PC-9 (cell line): Measurements from ENCODE around the gene ADCY3. TPM values are rescaled to one million over a fixed set of nuclear protein-coding genes. Genes with fewer than 3 reads are reported as not detected.

Source experiments
- BruUV-seq: library from RNA; stranded (reverse); fragments of 400-500 nt; replicated peaks from 2 replicates; lab custom pipeline; 2021; lab: Mats Ljungman, UMichigan
- CTCF ChIA-PET: fragments of 300-600 bp; sonication (Branson Sonifier 250); formaldehyde crosslinking; loops from one replicate; lab custom pipeline; 2022; ENCODE audit warnings: antibody characterized with exemption; lab: Charles Lee
- POLR2A ChIA-PET: fragments of 300-600 bp; sonication (Branson Sonifier 250); formaldehyde crosslinking; loops from one replicate; lab custom pipeline; 2022; ENCODE audit warnings: antibody characterized with exemption; ENCODE audit not compliant: unreplicated experiment; lab: Charles Lee
- DNase-seq, 2 experiments: peaks; one replicate each; pipeline versions ENCODE4 v3.0.0 to v3.0.0-alpha.2; 2015 to 2022; ENCODE audit warnings: mixed read lengths in 1 of 2
- H2AFZ ChIP-seq: fragments of 200-600 bp; sonication (generic); 2 replicates; pipeline ENCODE4 v1.8.1; 2017; ENCODE audit warnings: antibody characterized with exemption
- H3F3A ChIP-seq: fragments of 200-600 bp; sonication (generic); 2 replicates; pipeline ENCODE4 v1.8.1; 2017; ENCODE audit warnings: antibody characterized with exemption, mild to moderate bottlenecking, low read depth; ENCODE audit not compliant: insufficient read depth
- H3K27ac ChIP-seq: fragments of 200-600 bp; sonication (generic); 2 replicates; pipeline ENCODE4 v1.6.1; 2016; ENCODE audit warnings: mixed run types
- H3K27me3 ChIP-seq: fragments of 200-600 bp; sonication (generic); 2 replicates; pipeline ENCODE4 v1.6.1; 2016; ENCODE audit warnings: low read depth, mixed run types; ENCODE audit not compliant: insufficient read depth
- H3K36me3 ChIP-seq: fragments of 200-600 bp; sonication (generic); 2 replicates; pipeline ENCODE4 v1.6.1; 2016; ENCODE audit warnings: low read depth, mixed run types
- H3K4me1 ChIP-seq: fragments of 200-600 bp; sonication (generic); replicated peaks from 2 replicates; pipeline ENCODE4 v1.6.1; 2016; ENCODE audit warnings: mixed run types; ENCODE audit not compliant: insufficient read depth
- H3K4me2 ChIP-seq: fragments of 200-600 bp; sonication (generic); 2 replicates; pipeline ENCODE4 v1.6.1; 2017; ENCODE audit warnings: mixed run types
- H3K4me3 ChIP-seq: fragments of 200-600 bp; sonication (generic); 2 replicates; pipeline ENCODE4 v1.6.1; 2016; ENCODE audit warnings: mixed run types
- H3K79me2 ChIP-seq: fragments of 200-600 bp; sonication (generic); 2 replicates; pipeline ENCODE4 v1.6.1; 2017; ENCODE audit warnings: low read depth, mixed run types
- H3K9me2 ChIP-seq: fragments of 200-600 bp; sonication (generic); 2 replicates; pipeline ENCODE4 v1.8.1; 2017; ENCODE audit warnings: mild to moderate bottlenecking; ENCODE audit not compliant: insufficient read depth
- H3K9me3 ChIP-seq: fragments of 200-600 bp; sonication (generic); 2 replicates; pipeline ENCODE4 v1.8.1; 2016; ENCODE audit warnings: low read depth; ENCODE audit not compliant: insufficient read depth
- H4K20me1 ChIP-seq: fragments of 200-600 bp; sonication (generic); 2 replicates; pipeline ENCODE4 v1.8.1; 2017; ENCODE audit not compliant: insufficient read depth
- EZH2 ChIP-seq: fragments of 200-600 bp; sonication (generic); IDR thresholded peaks from 2 replicates; pipeline ENCODE4 v1.8.0; 2017; ENCODE audit warnings: antibody characterized with exemption, low read depth
- intact Hi-C: fragments of 100-400 bp; cut with micrococcal nuclease; formaldehyde crosslinking; loops from one replicate; pipeline ENCODE4 v1.10.0; 2022; ENCODE audit not compliant: unreplicated experiment
- total RNA-seq: library from RNA; stranded (reverse); gene quantifications from 2 replicates; pipeline ENCODE4 v1.2.3, GENCODE V29; 2021
- TF ChIP-seq, protein P1 (sequence below): fragments of 200-600 bp; sonication (generic); conservative IDR thresholded peaks from 2 replicates; pipeline ENCODE4 v1.6.1; 2017; ENCODE audit warnings: mixed run types, antibody characterized with exemption, mild to moderate bottlenecking, moderate library complexity

The ADCY3 gene
- total RNA-seq, 1 experiment from 2014 or later: 46.3 TPM

DNA sequence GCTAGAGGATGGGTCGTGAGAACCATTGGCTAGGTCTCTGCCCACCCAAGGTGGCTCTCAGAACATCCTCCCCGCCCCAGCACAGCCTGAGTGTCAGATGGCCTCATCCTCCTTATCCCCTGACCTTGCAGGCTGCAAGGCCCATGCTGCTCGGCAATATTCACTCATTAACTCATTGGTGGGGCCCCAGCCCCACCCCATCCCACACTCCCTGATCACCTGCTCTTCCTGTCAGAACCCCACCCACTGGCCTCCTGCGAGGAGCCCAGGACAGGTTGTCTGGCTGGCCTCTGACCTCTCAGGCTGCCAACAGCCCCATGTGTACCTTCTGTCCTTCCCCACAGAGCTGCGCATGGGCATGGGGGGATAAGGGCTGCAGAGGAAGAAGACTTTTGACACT is 5.3 kb downstream of the ADCY3 start:
- no peak overlapping the region for H3K27ac ChIP-seq
- peaks cover 4% of the 10 kb centered on the region for H4K20me1 ChIP-seq
- H3K79me2 ChIP-seq: 0 out of 2 replicates have a peak, but pooled peaks cover 13% of the 10 kb centered on the region
- H2AFZ ChIP-seq: no peak overlapping the region
- no peak overlapping the region for H3K4me3 ChIP-seq
- ChIA-PET CTCF (no interaction called here), POLR2A (no interaction called here)
- no TSS peak for BruUV-seq
- no peaks in the 10 kb centered on the region for H3K27me3 ChIP-seq
- H3K36me3 ChIP-seq: 0 out of 2 replicates have a peak, but pooled peaks cover 4% of the 10 kb centered on the region
- no peaks in the 10 kb centered on the region for H3K9me3 ChIP-seq
- H3K4me1 ChIP-seq: peaks cover 4% of the 10 kb centered on the region
- H3K4me2 ChIP-seq: no peak overlapping the region
- DNase-seq: no peak
- no peaks in the 10 kb centered on the region for H3K9me2 ChIP-seq
- no peaks in the 10 kb centered on the region for H3F3A ChIP-seq
- intact Hi-C loops: no loop called here
- TF ChIP-seq EZH2: no peak
- TF ChIP-seq, protein P1, sequence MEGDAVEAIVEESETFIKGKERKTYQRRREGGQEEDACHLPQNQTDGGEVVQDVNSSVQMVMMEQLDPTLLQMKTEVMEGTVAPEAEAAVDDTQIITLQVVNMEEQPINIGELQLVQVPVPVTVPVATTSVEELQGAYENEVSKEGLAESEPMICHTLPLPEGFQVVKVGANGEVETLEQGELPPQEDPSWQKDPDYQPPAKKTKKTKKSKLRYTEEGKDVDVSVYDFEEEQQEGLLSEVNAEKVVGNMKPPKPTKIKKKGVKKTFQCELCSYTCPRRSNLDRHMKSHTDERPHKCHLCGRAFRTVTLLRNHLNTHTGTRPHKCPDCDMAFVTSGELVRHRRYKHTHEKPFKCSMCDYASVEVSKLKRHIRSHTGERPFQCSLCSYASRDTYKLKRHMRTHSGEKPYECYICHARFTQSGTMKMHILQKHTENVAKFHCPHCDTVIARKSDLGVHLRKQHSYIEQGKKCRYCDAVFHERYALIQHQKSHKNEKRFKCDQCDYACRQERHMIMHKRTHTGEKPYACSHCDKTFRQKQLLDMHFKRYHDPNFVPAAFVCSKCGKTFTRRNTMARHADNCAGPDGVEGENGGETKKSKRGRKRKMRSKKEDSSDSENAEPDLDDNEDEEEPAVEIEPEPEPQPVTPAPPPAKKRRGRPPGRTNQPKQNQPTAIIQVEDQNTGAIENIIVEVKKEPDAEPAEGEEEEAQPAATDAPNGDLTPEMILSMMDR: no peak

DNA sequence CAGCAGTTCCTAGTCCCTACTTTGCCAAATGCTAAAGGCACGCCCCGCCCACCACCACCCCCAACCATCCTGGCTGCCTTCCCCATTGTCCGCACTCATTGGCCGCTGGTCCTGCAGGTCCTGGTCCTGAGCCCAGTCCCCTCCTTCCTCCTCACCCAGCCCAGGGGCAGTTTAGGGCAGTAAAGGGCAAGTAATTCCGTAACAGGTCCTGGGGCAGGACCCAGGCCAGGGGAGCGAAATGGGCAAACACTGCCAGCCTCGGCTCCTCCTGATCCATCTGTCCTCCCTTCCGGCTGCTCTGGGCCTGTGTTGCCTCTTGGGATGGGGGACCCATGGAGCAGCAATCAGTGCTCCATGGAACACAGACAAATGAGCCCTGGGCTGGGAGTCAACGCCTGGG is 6.1 kb downstream of the ADCY3 start:
- peaks cover 4% of the 10 kb centered on the region for H4K20me1 ChIP-seq
- H3K27me3 ChIP-seq: no peaks in the 10 kb centered on the region
- no TSS peak for BruUV-seq
- TF ChIP-seq EZH2: no peak
- no peak overlapping the region for H3K4me3 ChIP-seq
- CTCF ChIA-PET: no interaction called here
- H3K79me2 ChIP-seq: 0 out of 2 replicates have a peak, but pooled peaks cover 13% of the 10 kb centered on the region
- H3K4me2 ChIP-seq: no peak overlapping the region
- 0 out of 2 replicates have a peak, but pooled peaks cover 4% of the 10 kb centered on the region for H3K36me3 ChIP-seq
- H3F3A ChIP-seq: no peaks in the 10 kb centered on the region
- no peak for DNase-seq
- H3K9me3 ChIP-seq: no peaks in the 10 kb centered on the region
- POLR2A ChIA-PET: no interaction called here
- intact Hi-C loops: no loop called here
- H3K9me2 ChIP-seq: no peaks in the 10 kb centered on the region
- H2AFZ ChIP-seq: no peak overlapping the region
- peaks cover 3% of the 10 kb centered on the region for H3K4me1 ChIP-seq
- no peak overlapping the region for H3K27ac ChIP-seq

DNA sequence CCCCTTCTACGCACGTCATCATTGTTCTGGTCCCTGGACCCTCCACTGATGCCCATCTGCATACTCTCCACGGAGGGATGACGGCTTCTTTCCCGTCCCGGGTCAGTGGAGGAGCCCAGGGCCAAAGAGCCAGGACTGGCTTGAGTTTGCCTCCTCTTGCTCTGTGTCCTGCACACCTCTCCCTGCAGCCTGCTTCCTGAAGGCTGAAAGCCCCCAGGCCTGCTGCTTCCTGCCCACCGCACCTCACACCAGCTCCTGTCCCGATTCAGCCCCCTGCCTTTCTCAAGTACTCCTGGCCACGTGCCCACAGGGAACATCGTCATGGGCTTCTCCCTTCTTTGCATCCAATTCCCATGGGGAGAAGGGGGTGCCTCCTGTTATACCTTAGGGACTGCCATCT is 7.1 kb downstream of the ADCY3 start:
- Histone ChIP-seq H2AFZ (no peak overlapping the region), H3K4me2 (no peak overlapping the region), H3K9me2 (no peaks in the 10 kb centered on the region), H3K27me3 (no peaks in the 10 kb centered on the region), H3K4me3 (no peak overlapping the region), H3K79me2 (0 out of 2 replicates have a peak, but pooled peaks cover 4% of the 10 kb centered on the region), H3F3A (no peaks in the 10 kb centered on the region), H3K36me3 (0 out of 2 replicates have a peak, but pooled peaks cover 4% of the 10 kb centered on the region), H4K20me1 (no peaks in the 10 kb centered on the region; the same call in 1 of the 2 replicates), H3K4me1 (no peaks in the 10 kb centered on the region), H3K27ac (no peak overlapping the region), H3K9me3 (no peaks in the 10 kb centered on the region)
- CTCF ChIA-PET: no interaction called here
- POLR2A ChIA-PET: no interaction called here
- BruUV-seq: no TSS peak
- intact Hi-C loops: no loop called here
- DNase-seq: no peak
- no peak for TF ChIP-seq EZH2
- TF ChIP-seq, protein P1: no peak

DNA sequence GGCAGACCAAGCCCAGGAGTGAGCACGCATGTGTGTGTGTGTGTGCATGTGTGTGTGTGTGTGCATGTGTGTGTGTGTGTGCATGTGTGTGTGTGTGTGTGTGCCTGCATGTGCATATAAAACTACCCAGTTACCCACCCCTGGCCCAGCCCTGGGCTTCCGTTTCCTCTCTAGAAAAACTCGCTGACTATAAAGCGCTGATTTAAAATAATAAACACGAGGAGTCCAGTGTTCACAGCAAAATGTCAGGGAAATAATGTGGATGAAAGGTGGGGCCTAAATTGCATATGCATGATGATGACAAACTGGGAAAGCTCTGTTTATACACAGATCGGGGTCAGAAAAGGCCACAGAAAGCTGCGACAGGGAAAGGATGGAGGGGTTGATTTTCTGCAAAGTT is 7.5 kb downstream of the ADCY3 start:
- Histone ChIP-seq H3K4me3 (no peak overlapping the region), H3K9me3 (no peaks in the 10 kb centered on the region), H4K20me1 (no peaks in the 10 kb centered on the region; the same call in 1 of the 2 replicates), H3K9me2 (no peaks in the 10 kb centered on the region), H3K4me2 (no peak overlapping the region), H3K36me3 (0 out of 2 replicates have a peak, but pooled peaks cover 4% of the 10 kb centered on the region), H3K27ac (no peak overlapping the region), H2AFZ (no peak overlapping the region), H3F3A (no peaks in the 10 kb centered on the region), H3K79me2 (0 out of 2 replicates have a peak, but pooled peaks cover 4% of the 10 kb centered on the region), H3K27me3 (no peaks in the 10 kb centered on the region), H3K4me1 (no peaks in the 10 kb centered on the region)
- intact Hi-C loops: no loop called here
- TF ChIP-seq, protein P1: no peak
- TF ChIP-seq EZH2: no peak
- ChIA-PET POLR2A (no interaction called here), CTCF (no interaction called here)
- DNase-seq: no peak
- BruUV-seq: no TSS peak
